Liver (tissue), 9 donors: ENCODE measurements around the gene TCEANC. TPM values are rescaled to one million over a fixed set of nuclear protein-coding genes. Genes with fewer than 3 reads are reported as not detected.

Experiments used
- DNase-seq: peaks from one replicate; pipeline ENCODE4 v3.0.0-alpha.2; 2017; ENCODE audit warnings: low spot score
- H3K27ac ChIP-seq, 2 donors: one replicate each; pipeline ENCODE4 v1.7.0; 2013; ENCODE audit warnings: inconsistent platforms in 2 of 2, low read length in 2 of 2, control low read depth in 1 of 2, low read depth in 1 of 2, mild to moderate bottlenecking in 1 of 2
- H3K27me3 ChIP-seq, 4 donors: one replicate each; pipeline versions ENCODE4 v1.6.1 to v1.7.0; 2013; ENCODE audit warnings: low read length in 3 of 4, inconsistent platforms in 1 of 4, mild to moderate bottlenecking in 1 of 4, moderate library complexity in 1 of 4; ENCODE audit not compliant: control insufficient read depth in 4 of 4, insufficient read depth in 4 of 4
- H3K36me3 ChIP-seq, 4 donors: one replicate each; pipeline versions ENCODE4 v1.6.1 to v1.7.0; 2013; ENCODE audit warnings: low read length in 3 of 4, mild to moderate bottlenecking in 3 of 4, low read depth in 1 of 4, moderate library complexity in 1 of 4; ENCODE audit not compliant: control insufficient read depth in 4 of 4, insufficient read depth in 3 of 4
- H3K4me1 ChIP-seq, 4 donors: one replicate each; pipeline versions ENCODE4 v1.6.1 to v1.7.0; 2013; ENCODE audit warnings: low read length in 3 of 4, mild to moderate bottlenecking in 3 of 4, moderate library complexity in 1 of 4; ENCODE audit not compliant: control insufficient read depth in 4 of 4, insufficient read depth in 4 of 4
- H3K4me3 ChIP-seq, 3 donors: one replicate each; pipeline versions ENCODE4 v1.6.1 to v1.7.0; 2013; ENCODE audit warnings: low read length in 3 of 3, control low read depth in 1 of 3, low read depth in 1 of 3, mild to moderate bottlenecking in 1 of 3
- H3K9ac ChIP-seq, 2 donors: one replicate each; pipeline ENCODE4 v1.7.0; 2013; ENCODE audit warnings: low read length in 2 of 2, mild to moderate bottlenecking in 2 of 2, moderate library complexity in 2 of 2, control low read depth in 1 of 2, low read depth in 1 of 2
- H3K9me3 ChIP-seq, 4 donors: one replicate each; pipeline versions ENCODE4 v1.6.1 to v1.7.0; 2013; ENCODE audit warnings: low read length in 3 of 4; ENCODE audit not compliant: control insufficient read depth in 4 of 4
- ATF3 ChIP-seq: IDR thresholded peaks from 2 replicates; pipeline ENCODE4 v1.6.1; 2016; ENCODE audit warnings: antibody characterized with exemption
- CTCF ChIP-seq: fragments of 150-350 bp; IDR thresholded peaks from 2 replicates; pipeline ENCODE4 v1.5.1; 2017; ENCODE audit warnings: improper control_type of control experiment, low read depth, low read length; ENCODE audit not compliant: missing input control
- EGR1 ChIP-seq, 2 donors: IDR thresholded peaks; 2 replicates each; pipeline ENCODE4 v1.6.1; 2016 to 2018; ENCODE audit warnings: antibody characterized with exemption in 2 of 2, low read depth in 2 of 2
- FOXA1 ChIP-seq: IDR thresholded peaks from 2 replicates; pipeline ENCODE4 v1.6.1; 2016; ENCODE audit warnings: antibody characterized with exemption
- FOXA2 ChIP-seq: IDR thresholded peaks from 2 replicates; pipeline ENCODE4 v1.6.1; 2016; ENCODE audit warnings: antibody characterized with exemption
- GABPA ChIP-seq, 2 donors: IDR thresholded peaks in 1 of 2; conservative IDR thresholded peaks in 1 of 2; 2 replicates each; pipeline ENCODE4 v1.6.1; 2016; ENCODE audit warnings: antibody characterized with exemption in 2 of 2, mild to moderate bottlenecking in 1 of 2, moderate library complexity in 1 of 2
- HNF4A ChIP-seq, 2 donors: conservative IDR thresholded peaks; 2 replicates each; pipeline ENCODE4 v1.6.1; 2016; ENCODE audit warnings: antibody characterized with exemption in 2 of 2, mild to moderate bottlenecking in 2 of 2
- HNF4G ChIP-seq: IDR thresholded peaks from 2 replicates; pipeline ENCODE4 v1.6.1; 2016; ENCODE audit warnings: antibody characterized with exemption
- JUND ChIP-seq, 2 donors: IDR thresholded peaks; 2 replicates each; pipeline ENCODE4 v1.6.1; 2016; ENCODE audit warnings: antibody characterized with exemption in 2 of 2
- MAX ChIP-seq: IDR thresholded peaks from 2 replicates; pipeline ENCODE4 v1.6.1; 2016; ENCODE audit warnings: antibody characterized with exemption
- NR2F2 ChIP-seq: IDR thresholded peaks from 2 replicates; pipeline ENCODE4 v1.6.1; 2016; ENCODE audit warnings: antibody characterized with exemption
- RAD21 ChIP-seq, 2 donors: IDR thresholded peaks; 2 replicates each; pipeline ENCODE4 v1.6.1; 2016; ENCODE audit warnings: antibody characterized with exemption in 2 of 2, mild to moderate bottlenecking in 2 of 2
- REST ChIP-seq: IDR thresholded peaks from 2 replicates; pipeline ENCODE4 v1.6.1; 2016; ENCODE audit warnings: antibody characterized with exemption, mild to moderate bottlenecking
- RXRA ChIP-seq, 2 donors: IDR thresholded peaks; 2 replicates each; pipeline ENCODE4 v1.6.1; 2017 to 2018; ENCODE audit warnings: antibody characterized with exemption in 2 of 2, mild to moderate bottlenecking in 1 of 2
- SP1 ChIP-seq: IDR thresholded peaks from 2 replicates; pipeline ENCODE4 v1.6.1; 2018; ENCODE audit warnings: antibody characterized with exemption, mild to moderate bottlenecking
- TAF1 ChIP-seq: conservative IDR thresholded peaks from 2 replicates; pipeline ENCODE4 v1.6.1; 2016; ENCODE audit warnings: antibody characterized with exemption, mild to moderate bottlenecking
- YY1 ChIP-seq: IDR thresholded peaks from 2 replicates; pipeline ENCODE4 v1.6.1; 2016; ENCODE audit warnings: antibody characterized with exemption, mild to moderate bottlenecking
- ZBTB33 ChIP-seq: IDR thresholded peaks from 2 replicates; pipeline ENCODE4 v1.6.1; 2016; ENCODE audit warnings: antibody characterized with exemption
- WGBS: extraction: QIAGEN DNeasy Blood & Tissue Kit; methylation state at CpG from one replicate; pipeline ENCODE4 v1.1.7; 2013; 5-methylcytosine and 5-hydroxymethylcytosine counted together
- polyA plus RNA-seq, 2 donors: library from polyadenylated mRNA; stranded (reverse) in 1 of 2; unstranded in 1 of 2; fragments of 200-250 nt in 1 of 2; fragments of >200 nt in 1 of 2; fragmentation: Nextera tagmentation in 1 of 2; extraction: Ambion mirVana in 1 of 2; gene quantifications; one replicate each; pipeline versions ENCODE4 v1.2.1 to v1.2.3, GENCODE V29; 2013 to 2015
- total RNA-seq, 2 donors: library from RNA; depleted of rRNA; stranded (reverse); fragments of >200 nt; gene quantifications; one replicate each; pipeline ENCODE4 v1.2.3, GENCODE V29; 2014
- donor health status: healthy.
- donor health status: healthy.
- donor health status: healthy.
- donor health status: healthy.
- donor health status: healthy.

The TCEANC gene
- total RNA-seq (1 to 10 TPM; 5.7 to 7.7 TPM), polyA plus RNA-seq (1 to 10 TPM in 1 of 2 donors, under 1 TPM in 1; 0.73 to 1.5 TPM)

- no peaks in the 10 kb centered on the region for H3K9me3 ChIP-seq
- no peaks in the 10 kb centered on the region for H3K27me3 ChIP-seq
- peak; percentile 90 for DNase-seq
- H3K4me1 ChIP-seq, result peaks cover 0 to 23% (median 18%) of the 10 kb centered on the region in 4 donors
- peak within 1 kb of the TSS; percentile 87 to 95 for H3K27ac ChIP-seq
- peak within 1 kb of the TSS; percentile 71 to 91 (median 86) for H3K4me3 ChIP-seq
- WGBS, result under 1% methylated on average over 54 of the region's 54 CpGs
- TF ChIP-seq MAX (peak; percentile 46), RXRA (IDR thresholded peaks at IDR 0.05) (no peak), ATF3 (peak; percentile 75), HNF4G (no peak), YY1 (peak; percentile 97), CTCF (no peak), REST (peak; percentile 70), FOXA1 (no peak), NR2F2 (peak; percentile 28), SP1 (peak; percentile 63), GABPA (IDR thresholded peaks at IDR 0.05 in 1 of 2, conservative IDR thresholded peaks at IDR 0.05 in 1 of 2) (peak in 1 of 2 donors; percentile 85), EGR1 (IDR thresholded peaks at IDR 0.05; ENCODE audit: low read depth in 2 of 2) (no peak), FOXA2 (no peak), HNF4A (conservative IDR thresholded peaks at IDR 0.05) (no peak), ZBTB33 (peak; percentile 60), JUND (IDR thresholded peaks at IDR 0.05) (peak; percentile 96 to 97), TAF1 (peak; percentile 71), RAD21 (IDR thresholded peaks at IDR 0.05) (peak; percentile 8 to 16)
- peak within 1 kb of the TSS; percentile 21 to 71 for H3K9ac ChIP-seq
- peaks cover 0 to 6% (median under 1%) of the 10 kb centered on the region in 4 donors for H3K36me3 ChIP-seq
Measured at GRCh38 chrX:13652850-13653693, at the start of gene TCEANC. TCEANC (plus strand) TSS chrX:13653141; CDS start chrX:13662509, 9,368 bp downstream.
